Right renal pelvis (tissue), 4 donors: ENCODE results near the gene KRT1. TPM values are rescaled to one million over a fixed set of nuclear protein-coding genes. Genes with fewer than 3 reads are reported as not detected.
A peak's percentile ranks its signal among the peaks of the same experiment; 100 is the strongest.

ENCODE experiments used
- DNase-seq, 4 donors: peaks; one replicate each; pipeline ENCODE4 v3.0.0-alpha.2; 2013; ENCODE audit warnings: low read depth in 4 of 4, low spot score in 3 of 4, missing footprints in 1 of 4
- polyA plus RNA-seq, 4 donors: library from polyadenylated mRNA; unstranded; fragments of 120-200 nt; gene quantifications; one replicate each; pipeline ENCODE4 v1.2.1, GENCODE V29; 2013; ENCODE audit not compliant: insufficient read length in 4 of 4

KRT1 gene
- polyA plus RNA-seq, 4 donors, result 0.07 to 0.43 (median 0.29) TPM

DNA sequence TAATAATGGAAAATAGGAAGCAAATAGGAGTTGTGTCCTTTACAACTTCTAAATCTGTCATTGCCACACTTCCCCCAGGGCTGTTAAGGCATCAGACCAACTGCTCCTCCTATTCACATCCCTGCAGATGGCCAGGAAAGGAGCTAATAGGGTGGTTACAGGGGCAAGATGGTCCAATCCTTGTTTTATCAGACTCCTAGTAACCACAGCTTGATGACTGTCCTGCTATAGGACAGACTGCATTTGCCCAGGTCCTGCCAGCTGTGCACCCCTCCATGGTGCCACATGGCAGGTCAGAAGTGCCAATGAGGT is 17.3 kb downstream of the KRT1 start:
- no peak for DNase-seq

DNA sequence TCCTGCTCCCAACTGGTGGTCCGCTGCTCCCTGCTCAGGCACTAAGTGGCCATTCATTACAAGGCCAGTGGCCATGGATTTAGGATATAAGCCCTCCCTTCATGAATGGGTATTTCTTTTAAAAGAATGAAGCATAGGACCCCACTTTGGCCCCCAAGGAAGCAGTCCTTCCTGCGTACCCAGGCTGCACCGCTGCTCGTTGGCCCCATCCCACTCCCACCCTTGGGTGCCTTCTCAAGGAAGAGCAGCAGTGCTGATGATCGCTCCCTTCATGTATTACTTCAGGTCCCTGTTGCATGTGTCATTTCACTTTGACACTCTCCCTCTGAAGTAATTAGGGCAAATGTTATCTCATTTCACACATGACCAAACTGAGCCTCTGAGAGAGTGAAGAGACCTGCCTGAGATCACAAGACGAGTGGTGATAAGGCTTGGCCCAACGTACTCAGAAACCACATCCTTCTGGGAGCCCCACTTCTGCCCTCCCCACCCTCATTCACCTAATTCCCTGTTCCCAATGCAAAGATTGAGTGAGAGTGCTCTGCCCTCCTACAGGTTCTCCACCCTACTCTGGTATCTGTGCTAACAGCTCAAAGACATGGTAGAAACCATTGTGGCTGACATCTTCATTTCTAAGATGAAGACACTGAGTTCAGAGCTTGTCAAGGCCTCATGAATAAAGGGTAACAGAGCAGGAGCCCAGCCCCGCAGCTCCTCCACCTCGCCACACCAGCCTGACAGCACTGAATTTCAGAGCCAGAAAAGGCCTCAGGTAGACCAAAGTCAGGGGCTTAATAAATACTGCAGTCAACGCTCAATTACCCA is 17.9 kb downstream of the KRT1 start:
- no peak for DNase-seq

DNA sequence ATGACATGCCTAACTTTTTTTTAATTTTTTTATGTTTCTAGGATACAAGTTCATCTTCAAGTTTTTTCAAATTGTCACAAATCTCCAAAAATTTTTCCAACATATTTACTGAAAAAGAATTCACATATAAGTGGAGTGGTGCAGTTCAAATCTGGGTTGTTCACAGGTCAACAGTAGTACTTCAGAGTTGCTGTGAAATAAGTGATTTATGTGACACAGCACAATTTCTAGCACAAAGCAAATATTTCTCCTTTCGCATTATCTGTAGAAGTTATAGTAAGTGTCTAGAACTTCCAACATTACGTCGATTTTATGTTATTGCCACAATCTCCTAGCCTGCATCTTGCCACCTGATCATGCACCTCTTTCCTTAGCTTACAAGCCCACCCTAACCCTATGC is 18.5 kb downstream of the KRT1 start:
- DNase-seq, result no peak

DNA sequence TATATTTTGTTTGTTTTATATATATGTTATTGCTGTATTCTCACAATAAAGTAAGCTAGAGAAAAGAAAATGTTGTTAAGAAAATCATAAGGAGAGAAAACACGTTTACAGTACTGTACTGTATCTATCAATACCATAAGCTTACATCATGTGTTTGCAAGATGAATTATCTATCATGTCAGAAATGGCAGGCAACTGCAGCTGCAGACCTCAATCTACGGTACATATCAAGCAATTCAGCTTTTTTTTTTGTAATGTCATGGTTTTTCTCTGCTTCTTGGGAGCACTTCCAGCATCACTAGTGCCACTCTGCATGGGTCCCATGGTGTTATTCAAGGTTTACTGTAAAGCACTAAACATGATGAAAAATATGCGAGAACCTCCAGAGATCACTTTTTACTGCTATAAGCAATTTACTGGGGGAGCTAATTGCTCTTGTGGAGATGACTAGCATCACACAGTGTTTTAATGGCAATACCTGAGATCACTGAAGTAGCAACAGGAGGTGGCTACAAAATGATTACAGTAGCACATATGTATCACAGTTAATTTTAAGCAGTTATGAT is 19.2 kb downstream of the KRT1 start:
- no peak for DNase-seq

DNA sequence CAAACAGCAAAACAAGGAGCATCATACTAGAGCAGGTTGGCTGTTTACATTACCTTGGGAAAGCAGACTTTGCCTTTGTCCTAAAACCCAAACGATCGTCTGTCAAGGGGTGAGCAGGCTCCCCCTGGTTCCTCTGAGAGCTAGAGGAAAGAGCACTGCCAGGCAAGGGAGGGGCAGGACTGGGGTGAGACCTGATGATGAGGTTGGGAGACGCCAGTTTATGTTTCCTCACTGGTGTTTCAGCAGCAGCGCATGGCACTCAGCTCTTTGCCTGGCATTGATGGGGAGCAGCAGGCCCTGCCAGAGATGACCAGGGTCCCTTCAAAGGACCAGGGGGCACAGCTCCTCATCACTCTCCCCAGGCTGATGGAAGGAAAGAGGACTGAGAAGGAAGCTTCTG is 20.3 kb downstream of the KRT1 start:
- no peak for DNase-seq

DNA sequence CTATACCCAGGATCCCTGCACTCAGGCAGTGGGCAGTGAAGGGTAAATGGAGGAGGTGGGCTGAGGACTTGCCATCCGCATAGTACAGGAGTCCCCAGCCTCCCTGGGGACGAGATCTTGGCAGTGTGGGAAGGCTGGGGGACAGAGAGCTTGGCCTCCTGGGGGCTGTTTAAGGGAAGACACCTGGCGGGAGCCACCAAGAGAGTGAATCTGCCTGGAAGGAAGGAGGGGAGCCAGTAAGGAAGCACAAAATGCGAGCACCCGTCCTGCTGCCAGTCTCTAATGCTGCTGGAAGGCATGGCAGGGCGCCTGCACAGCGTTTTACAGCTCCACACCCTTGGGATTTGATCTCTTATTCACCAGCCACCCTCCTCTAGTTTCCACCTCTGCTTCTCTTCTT is 20.8 kb downstream of the KRT1 start:
- DNase-seq, result no peak

DNA sequence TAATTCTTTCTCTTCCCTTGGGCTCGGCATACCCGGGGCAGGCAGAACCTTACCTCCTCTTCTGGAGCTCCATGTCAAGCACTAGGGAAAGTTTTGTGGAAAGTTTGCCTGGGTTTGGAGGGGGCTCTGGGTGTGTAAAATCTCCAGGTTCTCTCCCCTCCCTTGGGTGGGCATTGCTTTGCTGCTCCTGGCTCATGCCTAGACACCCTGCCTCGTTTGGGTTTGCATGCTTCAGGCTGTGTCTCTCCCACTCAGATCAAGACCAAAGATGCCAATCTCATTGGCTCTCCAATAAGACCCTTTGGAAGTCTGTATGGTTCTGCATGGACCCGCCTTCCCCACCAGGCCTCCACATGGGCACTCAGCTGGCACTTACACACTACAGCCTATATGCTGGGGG is 22.0 kb downstream of the KRT1 start:
- no peak for DNase-seq

DNA sequence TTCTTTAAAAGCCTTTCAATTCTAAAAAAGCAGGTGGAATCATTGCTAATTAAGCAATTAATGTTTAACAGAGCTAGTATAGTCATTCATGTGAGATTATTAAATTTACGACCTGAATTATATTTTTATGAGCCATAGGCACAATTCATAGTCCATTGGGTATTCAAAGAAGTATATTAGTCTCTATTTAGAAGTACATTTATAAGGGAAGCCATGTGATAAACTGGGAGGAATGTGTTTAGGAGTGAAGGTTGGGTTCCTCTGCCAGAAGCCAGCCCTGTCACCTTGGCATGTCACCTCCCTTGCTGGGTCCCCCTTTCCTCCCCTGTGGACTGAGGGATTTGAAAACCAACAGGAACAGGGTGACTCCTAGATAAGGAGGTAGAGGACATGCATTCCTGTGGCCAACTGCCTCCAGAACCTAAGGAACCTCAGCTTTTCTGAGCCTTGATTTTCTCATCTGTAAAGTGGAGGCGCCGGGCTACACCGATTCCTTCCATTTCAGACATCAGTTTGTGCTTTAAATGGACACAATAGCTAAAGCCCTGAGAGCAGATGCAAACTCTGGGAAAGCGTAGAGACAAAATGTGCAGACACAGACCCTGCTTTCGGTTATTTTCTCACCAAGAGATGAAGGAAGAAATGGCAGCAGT is 22.8 kb downstream of the KRT1 start:
- DNase-seq, result no peak

DNA sequence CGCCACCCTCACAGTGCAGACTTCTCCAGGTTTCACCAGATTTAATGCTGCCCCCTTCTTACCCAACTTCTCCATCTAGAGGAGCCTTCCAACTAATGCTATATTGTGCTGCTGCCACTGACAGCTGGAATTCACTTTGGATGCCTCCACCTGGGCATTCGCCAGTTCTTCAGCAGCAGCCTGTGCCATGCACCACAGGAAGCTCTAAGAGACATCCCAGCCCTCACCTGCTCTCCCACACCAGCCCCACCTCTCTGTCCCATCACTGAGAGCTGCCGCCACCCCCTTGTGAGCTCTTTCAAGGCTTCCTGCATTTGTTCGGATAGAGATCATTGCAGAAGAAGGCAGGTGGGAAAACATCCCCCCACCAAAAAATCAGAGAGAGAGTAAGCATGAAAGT is 23.6 kb downstream of the KRT1 start:
- DNase-seq, result no peak

DNA sequence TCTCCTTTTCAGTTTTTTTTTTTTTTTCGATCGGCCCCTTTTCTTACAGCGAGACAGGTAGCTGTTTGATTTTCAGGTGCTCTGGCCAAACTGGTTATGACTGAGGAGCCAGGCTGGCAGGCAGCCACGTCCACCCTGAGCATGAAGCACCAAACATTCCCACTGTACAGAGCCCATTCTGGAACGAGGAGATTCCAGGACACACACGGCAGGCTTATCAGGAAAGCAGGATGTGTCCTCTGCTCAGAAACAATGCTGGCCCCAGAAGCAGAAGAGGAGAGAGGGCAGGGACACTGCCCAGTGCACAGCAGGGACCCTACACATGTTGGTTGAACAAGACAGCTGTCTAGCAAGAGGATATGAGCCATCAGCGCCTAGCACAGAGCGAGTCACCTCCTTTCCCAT is 24.5 kb downstream of the KRT1 start:
- DNase-seq, result no peak

DNA sequence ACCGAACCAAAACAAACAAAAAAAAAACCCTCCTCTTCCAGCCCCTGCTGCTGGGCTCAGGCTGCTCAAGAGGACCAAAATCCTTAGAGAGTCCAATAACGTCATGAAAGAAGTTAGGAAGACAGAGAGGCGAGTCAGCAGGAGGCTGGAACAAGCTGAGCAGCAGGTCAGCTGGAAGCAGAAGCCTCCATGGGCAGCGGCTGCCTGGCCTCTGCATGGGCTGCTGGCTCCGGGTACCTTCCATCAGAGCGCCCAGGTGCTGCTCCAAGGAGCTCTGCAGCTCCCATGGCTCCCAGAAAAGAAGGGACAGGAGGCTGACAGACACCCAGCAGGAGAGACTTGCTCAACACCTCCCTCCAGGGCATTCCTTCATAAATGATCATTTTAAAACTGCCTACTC is 25.0 kb downstream of the KRT1 start:
- no peak for DNase-seq

DNA sequence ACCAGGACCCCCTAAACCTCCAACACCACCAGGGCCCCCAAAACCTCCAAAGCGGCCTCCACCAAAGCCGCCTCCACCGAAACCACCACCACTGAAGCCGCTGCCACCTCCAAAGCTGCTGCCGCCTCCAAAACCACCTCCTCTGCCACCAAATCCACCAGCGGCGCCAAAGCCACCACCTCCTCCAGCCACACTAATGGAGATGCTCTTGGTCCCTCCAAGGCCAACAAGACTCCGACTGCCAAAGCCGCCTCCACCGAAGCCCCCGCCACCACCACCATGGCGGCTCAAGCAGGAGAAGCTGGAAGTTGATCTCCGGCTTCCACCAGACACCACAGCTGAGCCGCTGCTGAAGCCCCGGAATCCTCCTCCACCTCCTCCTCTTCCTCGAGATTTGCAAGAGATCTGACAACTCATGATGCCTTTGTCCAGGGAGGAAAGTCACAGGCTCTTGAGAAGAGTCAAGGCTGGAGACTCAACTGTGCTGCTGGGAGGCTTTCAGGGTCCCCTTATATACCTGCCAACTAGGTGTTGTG is 28.4 kb downstream of the KRT1 start, which contains the start of gene KRT2:
Gene KRT2 (minus strand): TSS at position 486 of the 536 bp plus-strand sequence. CDS start 69 bp downstream, at position 417.
- no peak for DNase-seq

DNA sequence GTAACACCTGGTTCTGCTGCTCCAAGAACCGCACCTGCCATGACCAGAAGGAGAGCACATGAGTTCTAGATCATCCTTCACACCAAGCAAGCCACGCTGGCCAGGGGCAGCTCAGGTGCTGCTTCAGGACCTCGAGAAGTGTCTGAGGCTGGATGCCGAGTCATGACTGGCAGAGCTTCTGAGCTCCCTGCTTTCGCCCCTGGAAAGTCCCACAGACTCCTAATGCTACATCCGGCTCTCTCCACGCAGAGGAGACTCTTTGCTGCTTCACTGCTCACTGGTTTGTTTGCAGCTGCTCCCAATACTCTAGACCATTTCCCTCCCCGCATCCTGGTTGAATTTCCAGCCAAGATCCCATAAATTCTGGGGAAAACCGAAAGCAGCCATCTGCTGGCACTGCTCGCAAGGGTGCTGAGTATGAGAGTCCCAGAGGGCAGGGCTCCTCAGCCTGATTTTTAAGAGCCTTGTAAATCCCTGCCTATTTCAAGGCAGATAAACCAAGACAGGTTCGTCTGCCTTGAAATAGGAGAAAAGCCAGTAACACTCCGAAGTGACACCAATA is 29.6 kb downstream of the KRT1 start:
- DNase-seq, result peak in 3 of 4 donors; percentile 12 to 16 (median 15)

DNA sequence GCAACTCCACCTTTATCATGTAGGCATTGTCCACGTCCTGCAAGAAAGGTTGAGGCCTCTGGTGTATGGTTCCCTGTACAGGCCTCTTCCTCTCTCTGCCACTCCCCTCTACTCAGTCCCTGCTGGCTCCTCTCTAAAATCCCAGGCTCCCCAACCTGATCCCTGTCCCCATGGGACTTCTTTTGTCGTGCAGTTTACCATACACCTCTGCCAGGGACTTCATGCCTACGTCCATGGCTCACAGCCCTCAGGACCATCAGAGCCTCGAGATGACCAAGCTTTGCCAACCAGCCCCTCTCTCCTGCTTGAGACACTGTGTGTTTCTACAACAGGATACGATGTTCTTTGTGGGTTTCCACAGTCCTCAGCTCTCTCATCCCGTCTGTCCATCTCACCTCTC is 31.1 kb downstream of the KRT1 start:
- DNase-seq, result no peak

DNA sequence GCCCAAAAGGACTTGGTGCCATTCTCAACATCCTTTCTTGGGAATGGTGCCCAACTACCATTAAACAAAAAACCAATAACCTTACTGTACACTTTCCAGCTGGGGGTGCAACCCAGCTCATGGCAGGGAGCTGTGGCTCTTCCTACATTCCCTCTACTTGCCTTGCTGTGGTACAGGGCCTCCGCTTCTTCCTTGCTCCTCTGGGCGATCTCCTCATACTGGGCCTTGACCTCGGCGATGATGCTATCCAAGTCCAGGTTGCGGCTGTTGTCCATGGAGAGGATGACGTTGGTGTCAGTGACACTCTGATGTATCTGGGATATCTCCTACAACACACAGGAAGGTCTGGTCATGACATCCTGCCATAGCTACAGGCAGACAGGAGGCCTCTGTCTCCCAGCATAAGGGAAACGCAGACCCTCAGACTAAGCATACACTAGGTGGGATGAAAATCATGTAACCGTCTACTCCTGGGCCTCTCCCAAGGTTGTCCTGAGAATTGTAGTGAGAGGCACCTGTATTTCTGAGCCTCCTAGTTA is 32.1 kb downstream of the KRT1 start:
- DNase-seq, result no peak

DNA sequence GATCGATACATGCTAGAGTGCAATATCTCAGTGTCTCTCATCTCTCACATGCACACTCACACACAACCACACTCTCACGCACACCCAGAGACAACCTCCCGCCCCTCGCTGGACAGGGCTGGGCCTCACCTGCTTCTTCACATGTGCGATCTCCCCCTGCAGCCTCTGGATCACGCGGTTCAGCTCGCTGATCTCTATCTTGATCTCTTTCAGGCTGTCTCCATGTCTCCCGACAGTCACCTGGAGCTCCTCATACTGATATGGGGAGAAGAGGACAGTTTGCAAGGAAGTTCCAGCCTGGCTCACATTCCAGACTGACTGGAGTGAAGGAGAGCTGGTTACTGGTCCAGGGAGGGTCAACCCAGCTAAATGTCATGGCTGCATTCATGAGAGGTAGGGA is 32.6 kb downstream of the KRT1 start:
- no peak for DNase-seq

DNA sequence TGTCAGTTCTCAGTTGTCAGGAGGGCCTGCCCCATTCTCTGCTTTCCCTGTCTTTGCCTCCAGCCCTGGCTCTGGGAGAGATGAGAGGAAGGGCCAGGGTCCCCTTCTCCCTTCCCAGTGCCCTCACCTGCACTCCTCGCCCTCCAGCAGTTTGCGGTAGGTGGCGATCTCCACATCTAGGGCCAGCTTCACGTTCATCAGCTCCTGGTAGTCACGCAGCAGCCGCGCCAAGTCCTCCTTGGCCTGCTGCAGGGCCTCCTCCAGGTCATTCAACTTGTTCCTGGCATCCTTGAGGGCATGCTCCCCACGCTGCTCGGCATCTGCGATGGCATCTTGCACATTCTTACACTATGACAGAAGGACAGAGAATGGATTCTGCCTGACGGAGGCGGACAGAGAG is 33.6 kb downstream of the KRT1 start:
- no peak for DNase-seq

DNA sequence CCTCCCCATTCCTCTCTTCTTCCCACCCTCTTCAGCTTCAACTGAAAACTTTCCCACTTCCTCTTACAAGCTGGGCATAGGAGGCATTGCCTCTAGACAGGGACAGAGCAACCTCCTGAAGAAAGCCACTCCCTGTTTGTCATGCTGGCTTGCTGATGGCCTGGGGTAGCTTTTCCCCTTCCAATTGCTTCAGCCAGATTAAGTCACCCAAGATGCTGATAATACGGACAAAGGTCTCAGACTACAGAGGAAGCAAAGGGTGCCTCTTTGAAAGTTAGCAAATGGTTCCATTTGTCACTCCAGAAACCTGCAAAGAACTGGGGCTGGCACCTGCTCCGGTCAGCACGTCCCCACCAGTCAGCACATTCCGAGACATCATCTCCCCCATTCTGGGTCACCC is 34.2 kb downstream of the KRT1 start:
- DNase-seq, result no peak

DNA sequence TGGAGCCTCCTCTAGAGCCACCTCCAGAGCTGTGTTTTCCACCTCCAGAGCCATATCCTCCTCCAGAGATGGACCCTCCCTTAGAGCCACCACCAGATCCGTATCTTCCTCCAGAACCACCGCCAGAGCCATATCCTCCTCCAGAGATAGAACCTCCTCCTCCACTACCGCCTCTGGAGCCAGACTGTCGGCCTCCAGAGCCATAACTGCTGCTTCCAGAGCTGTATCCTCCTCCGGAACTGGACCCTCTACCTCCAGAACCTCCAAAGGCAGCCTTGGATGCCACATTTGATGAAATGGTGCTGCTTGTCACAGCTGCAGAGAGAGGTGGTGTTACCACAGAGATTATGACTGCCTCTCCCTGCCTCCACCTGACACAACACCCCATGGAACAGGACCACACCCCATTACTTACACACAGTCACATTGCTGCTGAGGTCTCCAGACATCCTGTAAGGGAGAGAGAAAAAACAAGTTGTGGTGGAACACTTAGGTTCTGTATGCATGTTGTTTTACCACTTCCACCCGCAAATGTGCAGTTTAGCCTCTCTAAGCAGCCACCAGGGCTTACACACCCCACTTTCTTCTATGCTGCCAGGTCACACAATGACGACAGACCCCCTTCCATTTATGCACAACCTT is 35.0 kb downstream of the KRT1 start:
- DNase-seq, result no peak

DNA sequence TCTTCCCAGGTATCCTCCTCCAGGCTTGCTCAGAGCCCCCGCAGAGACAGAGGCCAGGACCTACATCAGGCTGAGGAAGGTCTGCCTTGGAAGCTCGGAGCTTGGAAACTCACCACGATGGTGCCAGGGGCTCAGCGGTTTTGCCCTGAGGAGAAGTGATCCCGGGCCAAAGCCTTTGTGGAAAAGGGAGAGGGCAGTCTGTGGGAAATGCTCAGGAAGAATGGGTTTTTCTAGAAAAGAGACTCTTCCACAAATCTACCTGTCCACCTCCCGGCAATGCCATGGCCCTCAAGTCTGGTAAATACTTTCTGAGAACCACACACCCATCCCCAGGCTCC is 36.2 kb downstream of the KRT1 start:
- DNase-seq, result no peak
